Muscle layer of duodenum (tissue), 2 donors: Measurements from ENCODE around the gene KCTD12.
A peak's percentile ranks its signal among the peaks of the same experiment; 100 is the strongest.
"Not testable (repeated sequence)": the region's sequence is repeated elsewhere in the genome, so short reads cannot be mapped to it uniquely, and the experiment has no call there.

Source experiments
- H3K27ac ChIP-seq: one replicate; pipeline ENCODE4 v1.7.0; 2013; ENCODE audit warnings: mild to moderate bottlenecking, low read length
- H3K27me3 ChIP-seq: one replicate; pipeline ENCODE4 v1.7.0; 2013; ENCODE audit warnings: low read depth, mild to moderate bottlenecking, control low read depth, low read length
- H3K36me3 ChIP-seq, 2 donors: one replicate each; pipeline ENCODE4 v1.7.0; 2013; ENCODE audit warnings: low read length in 2 of 2, control low read depth in 1 of 2, mild to moderate bottlenecking in 1 of 2; ENCODE audit not compliant: insufficient read depth in 2 of 2, control insufficient read depth in 1 of 2
- H3K4me1 ChIP-seq, 2 donors: one replicate each; pipeline ENCODE4 v1.7.0; 2013; ENCODE audit warnings: low read length in 2 of 2, mild to moderate bottlenecking in 2 of 2, control low read depth in 1 of 2, moderate library complexity in 1 of 2; ENCODE audit not compliant: insufficient read depth in 2 of 2, control insufficient read depth in 1 of 2
- H3K4me3 ChIP-seq, 2 donors: one replicate each; pipeline ENCODE4 v1.7.0; 2013; ENCODE audit warnings: low read length in 2 of 2, low read depth in 1 of 2, mild to moderate bottlenecking in 1 of 2
- H3K9me3 ChIP-seq, 2 donors: one replicate each; pipeline ENCODE4 v1.7.0; 2013; ENCODE audit warnings: low read length in 2 of 2, control low read depth in 1 of 2, mild to moderate bottlenecking in 1 of 2; ENCODE audit not compliant: control insufficient read depth in 1 of 2
- donor health status: healthy.

The KCTD12 gene

DNA sequence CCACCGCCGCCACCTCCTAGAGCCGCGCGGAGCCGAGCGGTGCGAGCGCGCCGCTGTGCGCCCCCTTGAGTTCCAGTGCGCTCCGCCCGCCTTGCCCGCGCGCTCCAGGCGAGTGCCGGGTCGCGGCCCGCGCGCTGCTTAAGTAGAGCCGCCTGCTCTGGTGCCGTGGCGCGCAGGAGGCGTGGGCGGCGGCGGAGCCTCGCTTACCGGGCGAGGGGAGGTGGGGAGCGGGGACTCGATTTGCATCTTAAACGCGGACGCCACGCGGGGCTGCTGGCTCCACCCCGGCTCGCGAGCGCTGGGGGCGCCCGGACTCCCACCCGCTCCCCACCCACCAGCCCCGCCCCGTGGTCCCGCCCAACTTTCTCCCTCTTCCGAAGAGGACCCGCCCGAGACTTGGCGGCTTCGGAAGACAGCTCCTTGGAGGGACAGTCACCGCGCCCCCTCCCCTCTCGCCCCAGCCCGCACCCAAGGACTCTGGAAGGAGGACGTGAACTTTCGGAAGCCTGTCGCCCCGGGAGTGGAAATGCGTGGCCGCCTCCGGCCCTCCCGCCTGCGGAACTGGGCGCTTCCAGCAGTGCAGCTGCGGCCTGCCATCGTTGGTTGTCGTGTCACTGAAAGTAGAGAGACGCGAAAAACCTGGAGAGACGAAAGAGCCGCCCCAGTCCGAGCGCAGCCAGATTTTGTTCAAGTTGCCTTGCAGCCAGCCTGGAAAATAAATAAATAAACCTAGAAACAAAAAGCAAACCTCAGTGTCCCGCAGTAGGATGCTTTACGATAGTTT lies at the start of gene KCTD12:
KCTD12 (minus strand) TSS at position 114 of the 784 bp plus-strand sequence. CDS start 257 bp downstream, outside the sequence.
- Histone ChIP-seq H3K27me3 (no peaks in the 10 kb centered on the region), H3K4me1 (peaks cover 0 to 15% of the 10 kb centered on the region in 2 donors), H3K9me3 (no peaks in the 10 kb centered on the region), H3K4me3 (peak within 1 kb of the TSS; percentile 59 to 88), H3K27ac (peak within 1 kb of the TSS; percentile 78), H3K36me3 (no peaks in the 10 kb centered on the region)

DNA sequence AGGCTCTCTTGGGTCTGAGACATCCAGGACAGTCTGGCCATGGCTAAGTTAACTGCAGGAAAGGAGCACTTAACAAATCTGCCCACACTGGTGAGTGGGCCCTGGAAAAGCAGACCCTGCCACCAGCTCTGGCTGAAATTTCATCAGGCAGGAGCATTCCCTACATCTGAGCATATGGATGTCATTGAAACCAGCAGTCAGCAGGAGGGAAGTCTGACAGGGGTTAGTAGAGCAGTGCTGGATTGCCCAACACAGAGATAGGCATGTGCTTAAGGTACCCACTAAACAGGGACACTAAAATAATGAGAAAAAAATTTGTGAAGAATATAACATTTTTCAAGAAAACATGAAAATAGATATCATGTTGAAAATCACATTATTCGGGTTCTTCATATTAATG lies 48.5 kb upstream of the KCTD12 start:
- Histone ChIP-seq H3K27ac (no peak overlapping the region), H3K4me1 (no peaks in the 10 kb centered on the region), H3K27me3 (no peaks in the 10 kb centered on the region), H3K9me3 (peaks cover 0 to 10% of the 10 kb centered on the region in 2 donors), H3K36me3 (no peaks in the 10 kb centered on the region), H3K4me3 (no peak overlapping the region)

DNA sequence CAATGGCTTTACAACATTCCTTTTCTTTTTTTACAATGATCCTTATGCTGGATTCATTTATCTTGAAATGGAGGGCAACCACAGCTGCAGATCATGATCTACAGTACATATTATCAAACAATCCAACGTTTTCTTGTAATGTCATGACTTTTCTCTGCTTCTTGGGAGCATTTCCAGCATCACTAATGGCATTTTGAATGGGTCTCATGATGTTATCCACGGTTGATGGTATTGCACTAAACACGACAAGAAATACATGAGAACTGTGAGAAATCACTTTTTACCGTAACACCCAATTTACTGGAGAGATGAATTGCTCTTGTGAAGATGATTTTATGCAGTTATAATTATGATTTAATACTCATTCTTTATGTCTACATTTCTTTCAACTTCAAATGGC lies 45.9 kb upstream of the KCTD12 start:
- no peak overlapping the region for H3K27ac ChIP-seq
- H3K27me3 ChIP-seq: no peaks in the 10 kb centered on the region
- no peak overlapping the region for H3K4me3 ChIP-seq
- H3K36me3 ChIP-seq: no peaks in the 10 kb centered on the region
- H3K9me3 ChIP-seq: peaks cover 0 to 10% of the 10 kb centered on the region in 2 donors
- H3K4me1 ChIP-seq: no peaks in the 10 kb centered on the region

DNA sequence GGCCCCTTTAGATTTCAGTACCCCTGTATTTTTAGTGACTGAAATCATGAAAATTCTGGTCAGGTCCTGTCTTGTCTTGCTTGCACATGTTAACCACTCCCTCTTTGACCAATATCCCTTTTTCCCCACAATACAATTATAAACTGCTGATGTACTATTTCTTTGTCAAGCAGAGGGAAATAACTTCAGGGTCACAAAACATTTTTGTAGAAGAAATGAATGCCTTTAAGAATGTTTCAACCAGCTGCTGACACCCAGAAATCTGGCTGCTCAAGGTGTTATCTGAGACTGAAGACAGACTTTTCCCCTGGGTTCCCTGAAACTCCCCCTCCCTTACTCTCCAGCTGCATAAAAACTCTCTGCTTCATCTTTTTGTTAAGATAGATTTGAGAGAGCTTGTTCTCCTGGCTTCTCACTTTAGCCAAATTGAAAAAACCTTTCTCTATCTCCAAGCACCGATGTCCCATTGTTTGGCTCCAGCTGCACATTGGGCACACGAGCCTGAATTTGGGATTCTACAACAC lies 43.7 kb upstream of the KCTD12 start:
- Histone ChIP-seq H3K9me3 (peaks cover 0 to 10% of the 10 kb centered on the region in 2 donors), H3K4me3 (no peak overlapping the region), H3K27ac (no peak overlapping the region), H3K36me3 (no peaks in the 10 kb centered on the region), H3K4me1 (no peaks in the 10 kb centered on the region), H3K27me3 (no peaks in the 10 kb centered on the region)

DNA sequence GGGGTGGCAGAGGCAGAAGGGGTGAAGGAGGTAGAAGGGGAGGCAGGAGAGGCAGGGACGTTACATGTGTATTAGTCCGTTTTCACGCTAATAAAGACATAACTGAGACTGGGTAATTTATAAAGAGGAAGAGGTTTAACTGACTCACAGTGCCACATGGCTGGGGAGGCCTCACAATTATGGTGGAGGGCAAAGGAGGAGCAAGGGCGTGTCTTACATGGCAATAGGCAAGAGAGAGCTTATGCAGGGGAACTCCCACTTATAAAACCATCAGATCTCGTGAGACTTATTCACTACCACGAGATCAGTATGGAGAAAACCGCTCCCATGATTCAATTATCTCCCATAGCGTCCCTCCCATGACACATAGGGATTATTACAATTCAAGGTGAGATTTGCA lies 43.1 kb upstream of the KCTD12 start:
- H3K36me3 ChIP-seq: no peaks in the 10 kb centered on the region
- H3K27me3 ChIP-seq: no peaks in the 10 kb centered on the region
- no peak overlapping the region for H3K27ac ChIP-seq
- H3K4me3 ChIP-seq: no peak overlapping the region
- no peaks in the 10 kb centered on the region for H3K4me1 ChIP-seq
- H3K9me3 ChIP-seq: peaks cover 0 to 10% of the 10 kb centered on the region in 2 donors

DNA sequence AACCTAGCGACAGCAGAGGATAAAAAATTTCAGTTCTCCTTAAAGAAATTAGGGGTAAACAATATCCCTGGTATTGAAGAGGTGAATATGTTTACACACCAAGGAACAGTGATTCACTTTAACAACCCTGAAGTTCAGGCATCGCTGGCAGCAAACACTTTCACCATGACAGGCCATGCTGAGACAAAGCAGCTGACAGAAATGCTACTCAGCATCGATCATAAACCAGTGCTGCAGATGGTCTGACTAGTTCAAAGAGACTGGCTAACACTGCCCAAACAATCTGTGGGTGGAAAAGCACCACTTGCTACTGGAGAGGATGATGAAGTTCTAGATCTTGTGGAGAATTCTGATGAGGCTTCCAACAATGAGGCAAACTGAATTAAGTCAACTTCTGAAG lies 42.3 kb upstream of the KCTD12 start:
- Histone ChIP-seq H3K4me1 (no peaks in the 10 kb centered on the region), H3K27ac (no peak overlapping the region), H3K36me3 (no peaks in the 10 kb centered on the region), H3K27me3 (no peaks in the 10 kb centered on the region), H3K4me3 (no peak overlapping the region), H3K9me3 (peaks cover 0 to 10% of the 10 kb centered on the region in 2 donors)

DNA sequence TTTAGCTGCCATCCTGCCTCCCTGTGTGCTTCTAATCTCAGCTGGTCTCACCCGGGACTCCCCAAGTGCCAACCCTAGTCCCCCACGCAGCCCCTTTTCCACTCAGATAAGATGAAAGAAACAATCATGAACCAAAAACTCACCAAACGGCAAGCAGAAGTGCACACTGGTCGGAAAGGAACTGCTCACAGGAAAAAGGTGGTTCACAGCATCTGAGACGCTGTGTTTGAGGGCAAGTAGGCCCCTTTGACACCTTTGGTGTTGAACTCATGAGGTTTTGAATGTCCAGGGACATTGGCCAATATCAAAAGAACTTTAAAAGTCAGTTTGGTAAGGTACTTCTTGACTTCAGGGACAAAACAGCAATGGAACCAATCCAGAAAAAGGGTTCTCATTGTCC lies 41.8 kb upstream of the KCTD12 start:
- Histone ChIP-seq H3K4me1 (no peaks in the 10 kb centered on the region), H3K27me3 (no peaks in the 10 kb centered on the region), H3K36me3 (no peaks in the 10 kb centered on the region), H3K4me3 (no peak overlapping the region), H3K27ac (no peak overlapping the region), H3K9me3 (peaks cover 0 to 10% of the 10 kb centered on the region in 2 donors)

DNA sequence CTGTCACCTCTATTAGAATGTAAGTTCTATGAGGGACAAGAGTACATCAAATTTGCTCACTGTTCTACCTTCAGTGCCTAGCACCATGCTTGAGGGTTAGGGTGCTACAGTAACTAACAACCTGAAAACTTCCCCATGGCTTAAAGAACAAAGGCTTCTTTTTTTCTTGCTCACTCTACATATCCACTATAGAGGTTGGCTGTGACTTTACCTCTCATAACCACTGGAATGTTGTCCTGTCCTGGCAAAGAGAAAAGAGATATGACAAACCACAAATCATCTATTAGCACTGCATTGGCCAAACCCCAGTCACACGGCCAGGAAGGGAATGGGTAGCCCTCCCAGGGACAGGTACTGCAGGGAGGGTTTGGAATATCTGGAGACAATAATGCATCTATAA lies 38.9 kb upstream of the KCTD12 start:
- Histone ChIP-seq H3K36me3 (no peaks in the 10 kb centered on the region), H3K27me3 (no peaks in the 10 kb centered on the region), H3K4me3 (no peak overlapping the region), H3K27ac (no peak overlapping the region), H3K4me1 (no peaks in the 10 kb centered on the region), H3K9me3 (no peaks in the 10 kb centered on the region)

DNA sequence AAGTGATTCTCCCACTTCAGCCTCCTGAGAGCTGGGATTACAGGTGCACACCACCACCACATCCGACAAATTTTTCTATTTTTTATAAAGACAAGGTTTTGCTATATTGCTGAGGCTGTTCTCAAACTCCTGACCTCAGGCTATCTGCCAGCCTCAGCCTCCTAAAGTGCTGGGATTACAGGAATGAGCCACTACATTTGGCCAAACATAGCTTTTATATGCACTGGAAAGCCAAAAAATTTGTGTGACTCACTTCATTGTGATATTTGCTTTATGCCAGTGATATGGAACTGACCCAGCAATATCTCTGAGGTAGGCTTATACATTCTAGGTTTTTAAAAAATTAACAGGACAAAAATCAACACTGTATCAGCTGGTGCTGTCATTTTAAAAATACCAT lies 35.3 kb upstream of the KCTD12 start:
- Histone ChIP-seq H3K9me3 (no peaks in the 10 kb centered on the region), H3K4me1 (no peaks in the 10 kb centered on the region), H3K27me3 (no peaks in the 10 kb centered on the region), H3K36me3 (no peaks in the 10 kb centered on the region), H3K4me3 (no peak overlapping the region), H3K27ac (no peak overlapping the region)

DNA sequence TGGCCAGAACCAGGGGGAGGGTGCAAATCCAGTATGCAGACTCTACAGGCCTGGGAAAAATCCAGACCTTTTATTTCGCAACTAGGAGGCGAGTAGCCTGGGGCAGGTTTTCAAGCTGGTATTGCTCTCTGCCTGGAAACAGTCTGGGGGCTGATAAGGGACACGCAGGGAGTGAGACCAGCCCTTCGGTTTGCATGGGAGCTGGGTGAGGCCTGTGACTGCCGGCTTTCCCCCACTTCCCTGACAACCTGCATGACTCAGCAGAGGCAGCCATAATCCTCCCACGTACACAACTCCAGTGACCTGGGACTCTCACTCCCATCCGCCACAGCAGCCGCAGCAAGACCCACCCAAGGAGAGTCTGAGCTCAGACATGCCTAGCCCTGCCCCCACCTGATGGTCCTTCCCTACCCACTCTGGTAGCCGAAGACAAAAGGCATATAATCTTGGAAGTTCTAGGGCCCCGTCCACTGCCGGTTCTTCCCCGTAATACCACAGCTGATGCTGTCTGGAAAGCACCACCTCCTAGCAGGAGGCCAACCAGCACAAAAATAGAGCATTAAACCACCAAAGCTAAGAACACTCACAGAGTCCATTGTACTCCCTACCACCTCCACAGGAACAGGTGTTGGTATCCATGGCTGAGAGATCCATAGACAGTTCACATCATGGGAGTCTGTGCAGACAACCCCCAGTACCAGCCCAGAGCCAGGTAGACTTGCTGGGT lies 31.7 kb upstream of the KCTD12 start:
- H3K4me3 ChIP-seq, H3K27me3 ChIP-seq, H3K27ac ChIP-seq, H3K36me3 ChIP-seq, H3K9me3 ChIP-seq, H3K4me1 ChIP-seq: not testable (repeated sequence)

DNA sequence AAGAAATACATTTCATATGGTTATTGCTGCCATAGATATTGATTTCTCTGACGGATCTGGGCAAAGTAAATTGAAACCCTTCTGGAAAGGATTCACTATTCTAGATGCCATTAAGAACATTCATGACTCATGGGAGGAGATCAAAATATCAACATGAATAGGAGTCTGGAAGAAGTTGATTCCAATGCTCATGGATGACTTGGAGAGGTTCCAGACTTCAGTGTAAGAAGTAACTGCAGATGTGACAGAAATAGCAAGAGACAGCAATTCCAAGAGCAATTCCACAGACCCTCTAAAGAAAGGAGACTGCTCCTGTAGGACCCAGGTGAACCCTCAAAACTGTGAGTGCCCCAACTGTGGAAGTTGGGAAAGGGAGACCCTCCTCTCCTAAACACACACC lies 30.9 kb upstream of the KCTD12 start:
- Histone ChIP-seq H3K36me3 (no peaks in the 10 kb centered on the region), H3K4me3 (no peak overlapping the region), H3K27ac (no peak overlapping the region), H3K4me1 (no peaks in the 10 kb centered on the region), H3K9me3 (no peaks in the 10 kb centered on the region), H3K27me3 (no peaks in the 10 kb centered on the region)
